ENCODE data around the gene HSF2. TPM values are rescaled to one million over a fixed set of nuclear protein-coding genes. Genes with fewer than 3 reads are reported as not detected.

Gene HSF2
- total RNA-seq, 1 donor from 2014 or later, result 16.8 TPM

DNA sequence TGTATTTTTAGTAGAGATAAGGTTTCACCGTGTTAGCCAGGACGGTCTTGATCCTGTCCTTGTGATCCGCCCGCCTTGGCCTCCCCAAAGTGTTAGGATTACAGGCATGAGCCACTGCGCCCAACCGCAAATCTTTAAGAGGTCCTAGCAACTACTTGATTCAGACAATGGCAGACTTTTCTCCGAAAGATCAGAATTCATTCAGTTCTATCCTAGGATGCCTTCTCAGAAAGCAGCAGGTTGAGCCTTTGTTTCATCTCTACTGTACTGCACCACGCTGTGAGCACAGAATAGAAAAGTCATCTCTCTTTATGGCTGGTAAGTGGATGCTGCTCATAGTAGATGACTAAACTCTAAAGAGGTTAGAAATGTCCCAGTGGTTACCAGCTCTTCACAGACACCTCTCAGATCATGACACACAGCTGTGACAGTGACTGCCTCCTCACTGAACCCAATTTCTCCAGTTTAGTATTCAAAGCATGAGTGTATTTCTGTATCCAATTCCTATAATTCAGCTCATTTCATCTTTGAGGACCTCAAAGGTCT, 6.0 kb upstream of the HSF2 start:
- DNase-seq (ENCODE audit: low spot score), result no peak
- intact Hi-C loops (cut with DNase I), result no loop called here

- DNase-seq (ENCODE audit: low spot score), result no peak
- intact Hi-C loops (cut with DNase I), result no loop called here
Measured at GRCh38 chr6:122394016-122394415, 5.4 kb upstream of the HSF2 start.

GRCh38 chr6:122399055-122399347, 451 bp upstream of the HSF2 start:
- intact Hi-C loops (cut with DNase I), result loop anchor here (1.0 kb wide), 1 partner anchor 72 kb away; the partner anchor contains the start of gene SERINC1
- no peak for DNase-seq (ENCODE audit: low spot score)

GRCh38 chr6:122400121-122400450, 634 bp downstream of the HSF2 start:
- intact Hi-C loops (cut with DNase I), result no loop called here
- DNase-seq (ENCODE audit: low spot score), result no peak

GRCh38 chr6:122400462-122401089, 1.1 kb downstream of the HSF2 start:
- DNase-seq (ENCODE audit: low spot score), result no peak
- intact Hi-C loops (cut with DNase I), result no loop called here

- no peak for DNase-seq (ENCODE audit: low spot score)
- intact Hi-C loops (cut with DNase I), result no loop called here
Measured at GRCh38 chr6:122401104-122401503, 1.7 kb downstream of the HSF2 start.

- no peak for DNase-seq (ENCODE audit: low spot score)
- intact Hi-C loops (cut with DNase I), result no loop called here
Measured at GRCh38 chr6:122404444-122404843, 5.0 kb downstream of the HSF2 start.

DNA sequence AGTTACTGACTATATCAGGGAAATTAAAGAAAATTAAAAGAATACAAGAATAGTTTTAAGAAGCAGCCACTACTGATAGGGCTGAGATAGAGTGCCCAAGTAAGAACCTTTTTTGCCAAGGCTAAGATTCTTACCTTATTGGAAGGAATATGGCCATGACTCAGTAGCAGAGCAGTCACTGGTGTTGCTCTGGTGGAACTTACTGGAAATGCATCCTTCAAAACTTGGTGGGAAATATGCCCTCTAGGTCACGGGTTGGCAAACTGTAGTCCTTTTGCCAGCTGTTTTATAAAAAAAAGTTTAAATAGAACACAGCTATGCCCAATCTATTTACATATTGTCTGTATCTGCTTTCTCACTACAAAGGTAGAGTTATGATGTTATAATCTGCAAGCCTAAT, 6.0 kb downstream of the HSF2 start:
- intact Hi-C loops (cut with DNase I), result no loop called here
- DNase-seq (ENCODE audit: low spot score), result no peak

DNA sequence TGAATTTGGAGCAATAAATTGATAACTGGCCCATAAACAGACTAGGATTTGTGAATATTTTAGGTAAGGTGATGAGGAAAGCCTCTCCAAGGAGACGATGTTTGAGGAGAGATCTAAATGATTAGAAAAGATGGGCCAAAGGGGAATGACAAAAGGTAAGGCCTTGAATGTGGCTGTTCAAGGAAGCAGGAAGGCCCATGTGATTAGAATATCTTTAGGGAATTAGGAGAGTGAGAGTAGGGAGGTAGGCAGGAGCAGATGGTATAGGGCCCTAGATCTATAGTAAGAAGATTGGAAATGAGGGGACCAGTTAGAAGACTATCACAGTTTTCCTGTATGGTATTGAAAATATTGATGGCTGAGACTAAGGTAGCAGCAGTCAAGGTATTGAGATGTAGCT, 6.7 kb downstream of the HSF2 start:
- intact Hi-C loops (cut with DNase I), result no loop called here
- no peak for DNase-seq (ENCODE audit: low spot score)

GRCh38 chr6:122407712-122408111, 8.3 kb downstream of the HSF2 start:
- DNase-seq (ENCODE audit: low spot score), result no peak
- intact Hi-C loops (cut with DNase I), result no loop called here

DNA sequence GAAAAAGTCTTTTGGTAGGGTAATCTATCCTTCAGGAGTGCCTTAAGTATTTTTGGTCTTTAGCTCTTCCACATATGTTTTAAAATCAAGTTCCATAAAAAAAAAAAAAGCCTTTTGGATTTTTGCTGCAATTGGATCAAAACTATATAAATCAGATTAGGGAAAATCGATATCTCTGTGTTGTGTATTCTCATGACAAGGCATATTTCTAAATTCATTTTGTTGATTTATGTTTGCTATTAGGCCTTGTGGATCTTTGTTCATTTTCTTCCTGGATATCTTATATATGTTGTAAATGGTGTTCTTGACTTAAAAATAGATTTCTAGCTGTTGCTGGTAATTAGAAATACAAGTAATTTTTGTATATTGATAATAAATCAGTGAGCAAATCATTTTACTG, 8.8 kb downstream of the HSF2 start:
- intact Hi-C loops (cut with DNase I), result no loop called here
- DNase-seq (ENCODE audit: low spot score), result no peak

GRCh38 chr6:122408702-122409458, 9.4 kb downstream of the HSF2 start:
- intact Hi-C loops (cut with DNase I), result no loop called here
- DNase-seq (ENCODE audit: low spot score), result no peak

DNA sequence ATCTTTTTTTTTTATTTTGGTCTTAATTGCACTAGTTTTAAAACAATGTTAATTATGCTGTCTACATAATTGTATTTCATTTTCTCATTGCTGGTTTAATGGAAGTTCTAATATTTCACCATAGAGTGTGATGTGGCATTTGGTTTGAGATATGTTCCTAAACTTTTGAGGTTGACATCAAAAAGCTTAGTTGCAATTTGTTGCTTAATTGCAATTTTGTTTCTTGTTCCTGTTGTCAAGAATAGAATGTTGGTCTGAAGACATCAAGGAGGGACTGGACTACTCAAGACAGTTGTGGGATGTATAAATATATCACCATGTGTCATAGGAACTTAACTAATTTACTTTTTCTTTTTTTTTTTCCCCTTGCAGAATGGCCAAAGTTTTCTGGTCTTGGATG, 12.5 kb downstream of the HSF2 start:
- intact Hi-C loops (cut with DNase I), result no loop called here
- DNase-seq (ENCODE audit: low spot score), result no peak

GRCh38 chr6:122416825-122417224, 17.4 kb downstream of the HSF2 start:
- intact Hi-C loops (cut with DNase I), result no loop called here
- DNase-seq (ENCODE audit: low spot score), result no peak

DNA sequence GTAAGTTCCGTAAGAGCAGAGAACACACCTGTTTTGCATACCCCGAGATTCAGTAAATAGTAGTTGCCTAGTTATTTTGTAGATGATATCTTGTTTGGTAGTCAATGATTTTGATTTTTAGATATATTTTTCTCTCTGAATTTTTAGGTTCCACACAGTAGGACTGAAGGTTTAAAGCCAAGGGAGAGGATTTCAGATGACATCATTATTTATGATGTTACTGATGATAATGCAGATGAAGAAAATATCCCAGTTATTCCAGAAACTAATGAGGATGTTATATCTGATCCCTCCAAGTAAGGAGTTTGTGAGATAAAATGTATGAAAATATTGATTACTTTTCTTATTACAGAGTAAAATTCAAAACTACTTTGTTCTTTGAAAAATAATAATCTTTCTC, 22.6 kb downstream of the HSF2 start:
- no peak for DNase-seq (ENCODE audit: low spot score)
- intact Hi-C loops (cut with DNase I), result no loop called here

GRCh38 chr6:122422614-122423267, 23.3 kb downstream of the HSF2 start:
- intact Hi-C loops (cut with DNase I), result no loop called here
- no peak for DNase-seq (ENCODE audit: low spot score)

DNA sequence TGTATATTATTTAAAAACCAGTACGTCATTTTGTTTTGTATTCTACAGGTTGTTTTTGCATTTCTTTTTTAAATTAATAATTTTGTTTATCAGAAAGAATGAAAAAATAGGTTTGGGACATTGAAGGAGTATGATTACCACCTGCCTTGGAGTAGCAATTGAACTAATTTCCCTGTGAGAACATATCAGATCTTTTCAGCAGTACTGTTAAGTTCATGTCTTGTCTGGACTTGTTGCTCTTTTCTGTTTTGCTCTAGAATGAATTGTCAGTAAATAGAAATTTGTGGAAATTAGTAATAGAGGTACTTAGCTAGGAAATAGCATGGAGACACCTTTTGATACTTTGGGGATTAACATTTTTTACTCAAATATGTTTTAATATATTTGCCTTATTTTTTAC, 24.3 kb downstream of the HSF2 start:
- no peak for DNase-seq (ENCODE audit: low spot score)
- intact Hi-C loops (cut with DNase I), result no loop called here

- intact Hi-C loops (cut with DNase I), result no loop called here
- no peak for DNase-seq (ENCODE audit: low spot score)
Measured at GRCh38 chr6:122426597-122426996, 27.1 kb downstream of the HSF2 start.

- intact Hi-C loops (cut with DNase I), result no loop called here
- no peak for DNase-seq (ENCODE audit: low spot score)
Measured at GRCh38 chr6:122428781-122429180, 29.3 kb downstream of the HSF2 start.

DNA sequence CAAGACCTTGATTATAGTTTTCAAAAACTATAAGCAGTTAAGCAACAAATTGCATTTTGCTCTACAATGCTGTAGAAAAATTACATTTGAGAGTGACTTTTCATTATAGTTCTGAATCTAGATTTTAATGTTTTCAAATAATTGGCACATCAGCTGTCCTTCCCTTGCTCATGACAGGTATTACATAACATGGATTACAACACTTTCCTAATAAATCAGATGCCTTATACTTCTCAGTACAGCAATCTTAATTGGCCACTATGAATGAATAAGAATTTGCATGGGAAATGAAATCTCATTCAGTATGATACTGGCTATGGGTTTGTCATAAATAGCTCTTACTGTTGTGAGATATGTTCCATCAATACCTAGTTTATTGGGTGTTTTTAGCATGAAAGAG, 29.9 kb downstream of the HSF2 start:
- intact Hi-C loops (cut with DNase I), result no loop called here
- no peak for DNase-seq (ENCODE audit: low spot score)

DNA sequence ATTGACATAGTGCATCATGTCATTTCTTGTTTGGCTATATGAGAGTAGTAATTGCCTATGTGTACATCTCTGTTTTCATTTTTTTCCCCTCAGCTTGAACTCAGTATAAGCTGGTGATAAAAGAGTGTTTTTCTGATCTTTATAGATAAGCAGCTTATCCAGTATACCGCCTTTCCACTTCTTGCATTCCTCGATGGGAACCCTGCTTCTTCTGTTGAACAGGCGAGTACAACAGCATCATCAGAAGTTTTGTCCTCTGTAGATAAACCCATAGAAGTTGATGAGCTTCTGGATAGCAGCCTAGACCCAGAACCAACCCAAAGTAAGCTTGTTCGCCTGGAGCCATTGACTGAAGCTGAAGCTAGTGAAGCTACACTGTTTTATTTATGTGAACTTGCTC, 32.3 kb downstream of the HSF2 start:
- no peak for DNase-seq (ENCODE audit: low spot score)
- intact Hi-C loops (cut with DNase I), result no loop called here
